MM.1S (cell line): Measurements from ENCODE around the gene FDX1.
A peak's percentile ranks its signal among the peaks of the same experiment; 100 is the strongest.

Source experiments
- DNase-seq: peaks from one replicate; pipeline ENCODE4 v3.0.0-alpha.2; 2015
- H2AFZ ChIP-seq: fragments of 300-600 bp; sonication (generic); 2 replicates; pipeline ENCODE4 v1.6.0; 2016; ENCODE audit warnings: antibody characterized with exemption, low read length
- H3F3A ChIP-seq: fragments of 300-600 bp; sonication (generic); 2 replicates; pipeline ENCODE4 v1.6.1; 2016; ENCODE audit warnings: mild to moderate bottlenecking, antibody characterized with exemption, low read length, moderate library complexity, mixed read lengths; ENCODE audit not compliant: insufficient read depth
- H3K27ac ChIP-seq: fragments of 300-600 bp; sonication (generic); 2 replicates; pipeline ENCODE4 v1.5.1; 2016; ENCODE audit warnings: mild to moderate bottlenecking, low read length
- H3K27me3 ChIP-seq: fragments of 300-600 bp; sonication (generic); replicated peaks from 2 replicates; pipeline ENCODE4 v1.6.0; 2016; ENCODE audit warnings: low read length; ENCODE audit not compliant: insufficient read depth
- H3K36me3 ChIP-seq: fragments of 300-600 bp; sonication (generic); replicated peaks from 2 replicates; pipeline ENCODE4 v1.6.1; 2016; ENCODE audit warnings: mild to moderate bottlenecking, low read length, mixed read lengths; ENCODE audit not compliant: insufficient read depth
- H3K4me1 ChIP-seq: fragments of 300-600 bp; sonication (generic); 2 replicates; pipeline ENCODE4 v1.6.1; 2016; ENCODE audit warnings: low read length, mixed read lengths
- H3K4me2 ChIP-seq: fragments of 300-600 bp; sonication (generic); 2 replicates; pipeline ENCODE4 v1.6.0; 2016; ENCODE audit warnings: low read depth, low read length
- H3K4me3 ChIP-seq: fragments of 300-600 bp; sonication (generic); 2 replicates; pipeline ENCODE4 v1.5.1; 2016; ENCODE audit warnings: low read length, mixed read lengths
- H3K79me2 ChIP-seq: fragments of 300-600 bp; sonication (generic); 2 replicates; pipeline ENCODE4 v1.6.1; 2016; ENCODE audit warnings: mixed run types, low read length, mixed read lengths
- H3K9ac ChIP-seq: fragments of 300-600 bp; sonication (generic); 2 replicates; pipeline ENCODE4 v1.6.1; 2016; ENCODE audit warnings: low read length, mixed read lengths
- H3K9me2 ChIP-seq: fragments of 300-600 bp; sonication (generic); replicated peaks from 2 replicates; pipeline ENCODE4 v1.6.1; 2016; ENCODE audit warnings: mild to moderate bottlenecking, low read length, mixed read lengths; ENCODE audit not compliant: insufficient read depth
- H3K9me3 ChIP-seq: fragments of 300-600 bp; sonication (generic); replicated peaks from 2 replicates; pipeline ENCODE4 v1.6.1; 2016; ENCODE audit warnings: mild to moderate bottlenecking, low read length, mixed read lengths; ENCODE audit not compliant: insufficient read depth
- H4K20me1 ChIP-seq: fragments of 300-600 bp; sonication (generic); 2 replicates; pipeline ENCODE4 v1.6.1; 2016; ENCODE audit warnings: mild to moderate bottlenecking, low read length, moderate library complexity, mixed read lengths; ENCODE audit not compliant: insufficient read depth
- CTCF ChIP-seq: fragments of 300-600 bp; sonication (generic); IDR thresholded peaks from 2 replicates; pipeline ENCODE4 v1.5.1; 2016; ENCODE audit warnings: antibody characterized with exemption, low read length, mixed read lengths
- EZH2 ChIP-seq: fragments of 300-600 bp; sonication (generic); optimal IDR thresholded peaks from 2 replicates; pipeline ENCODE3; 2017; ENCODE audit warnings: low read depth, mild to moderate bottlenecking, antibody characterized with exemption, low read length, mixed read lengths
- EZH2phosphoT487 ChIP-seq: fragments of 300-600 bp; sonication (generic); IDR thresholded peaks from 2 replicates; pipeline ENCODE4 v1.6.1; 2018; ENCODE audit warnings: antibody characterized with exemption, low read length

FDX1 gene

GRCh38 chr11:110430267-110431050, 711 bp downstream of the FDX1 start:
- no peaks in the 10 kb centered on the region for H3K9me2 ChIP-seq
- peak overlapping the region; percentile 76 for H3K4me2 ChIP-seq
- H3K4me1 ChIP-seq: peaks cover 11% of the 10 kb centered on the region
- H3F3A ChIP-seq: peaks cover 16% of the 10 kb centered on the region
- no peaks in the 10 kb centered on the region for H3K27me3 ChIP-seq
- TF ChIP-seq CTCF (no peak), EZH2phosphoT487 (no peak), EZH2 (no peak)
- peak; percentile 27 for DNase-seq
- no peaks in the 10 kb centered on the region for H3K36me3 ChIP-seq
- H3K9me3 ChIP-seq: no peaks in the 10 kb centered on the region
- 0 out of 2 replicates have a peak, but pooled peaks cover 7% of the 10 kb centered on the region for H4K20me1 ChIP-seq
- H3K27ac ChIP-seq: peak overlapping the region; percentile 60; the same call in 1 of the 2 replicates
- H2AFZ ChIP-seq: peak overlapping the region; percentile 47
- peak overlapping the region; percentile 93 for H3K9ac ChIP-seq
- peaks cover 53% of the 10 kb centered on the region for H3K79me2 ChIP-seq
- peak overlapping the region; percentile 81 for H3K4me3 ChIP-seq

- Histone ChIP-seq H3K9ac (peak overlapping the region; percentile 93), H3K4me3 (peak overlapping the region; percentile 81), H3K27ac (peak overlapping the region; percentile 60; the same call in 1 of the 2 replicates), H3K4me1 (peaks cover 11% of the 10 kb centered on the region), H3K4me2 (peak overlapping the region; percentile 76), H2AFZ (peak overlapping the region; percentile 47), H3K79me2 (peaks cover 60% of the 10 kb centered on the region), H3F3A (peaks cover 20% of the 10 kb centered on the region), H3K9me2 (no peaks in the 10 kb centered on the region), H4K20me1 (0 out of 2 replicates have a peak, but pooled peaks cover 7% of the 10 kb centered on the region), H3K27me3 (no peaks in the 10 kb centered on the region), H3K36me3 (no peaks in the 10 kb centered on the region), H3K9me3 (no peaks in the 10 kb centered on the region)
- no peak for TF ChIP-seq CTCF
- TF ChIP-seq EZH2phosphoT487: no peak
- no peak for TF ChIP-seq EZH2
- peak; percentile 56 for DNase-seq
Observed at GRCh38 chr11:110431051-110431672, 1.4 kb downstream of the FDX1 start.

- Histone ChIP-seq H3K9me3 (no peaks in the 10 kb centered on the region), H3K36me3 (no peaks in the 10 kb centered on the region), H3F3A (peaks cover 20% of the 10 kb centered on the region), H3K4me2 (peak overlapping the region; percentile 76), H3K4me1 (peaks cover 11% of the 10 kb centered on the region), H3K4me3 (peak overlapping the region; percentile 81), H3K9me2 (no peaks in the 10 kb centered on the region), H3K9ac (peak overlapping the region; percentile 93; the same call in 1 of the 2 replicates), H2AFZ (no peak overlapping the region), H4K20me1 (0 out of 2 replicates have a peak, but pooled peaks cover 7% of the 10 kb centered on the region), H3K27ac (0 out of 2 replicates have a peak overlapping the region, but pooled peaks have one; percentile 60), H3K79me2 (peaks cover 63% of the 10 kb centered on the region), H3K27me3 (no peaks in the 10 kb centered on the region)
- DNase-seq: no peak
- no peak for TF ChIP-seq EZH2phosphoT487
- no peak for TF ChIP-seq EZH2
- TF ChIP-seq CTCF: no peak
Observed at GRCh38 chr11:110431674-110432073, 1.9 kb downstream of the FDX1 start.
